HG03378 (cell line): ENCODE measurements around the gene SV2B.
A peak's percentile ranks its signal among the peaks of the same experiment; 100 is the strongest.

Experiments used
- ATAC-seq: cut with Tn5 transposase; IDR thresholded peaks from one replicate; pipeline ENCODE4 v1.9.1; 2021; ENCODE audit warnings: mild to moderate bottlenecking, moderate library complexity; ENCODE audit not compliant: unreplicated experiment

SV2B gene

GRCh38 chr15:91263632-91264531 is 163.8 kb downstream of the SV2B start:
- ATAC-seq = no peak

GRCh38 chr15:91264651-91265351 is 164.7 kb downstream of the SV2B start:
- ATAC-seq = no peak

- no peak for ATAC-seq
These were observed 165.4 kb downstream of the SV2B start for GRCh38 chr15:91265416-91265940.

GRCh38 chr15:91268510-91268909 is 168.5 kb downstream of the SV2B start:
- ATAC-seq = no peak

GRCh38 chr15:91270747-91271146 is 170.7 kb downstream of the SV2B start:
- ATAC-seq = no peak

GRCh38 chr15:91271565-91272153 is 171.6 kb downstream of the SV2B start:
- no peak for ATAC-seq

- no peak for ATAC-seq
These were observed 175.8 kb downstream of the SV2B start for GRCh38 chr15:91275844-91276243.

- ATAC-seq = no peak
These were observed 178.9 kb downstream of the SV2B start for GRCh38 chr15:91278951-91279350.

- no peak for ATAC-seq
These were observed 179.4 kb downstream of the SV2B start for GRCh38 chr15:91279486-91279885.

GRCh38 chr15:91281947-91282346 is 181.9 kb downstream of the SV2B start:
- ATAC-seq = no peak

GRCh38 chr15:91282486-91282885 is 182.4 kb downstream of the SV2B start:
- ATAC-seq = no peak

GRCh38 chr15:91283155-91283554 is 183.1 kb downstream of the SV2B start:
- no peak for ATAC-seq

- ATAC-seq = no peak
These were observed 184.9 kb downstream of the SV2B start for GRCh38 chr15:91284758-91285466.

GRCh38 chr15:91289324-91289723 is 189.3 kb downstream of the SV2B start:
- ATAC-seq = no peak

GRCh38 chr15:91290553-91290952 is 190.5 kb downstream of the SV2B start:
- no peak for ATAC-seq

GRCh38 chr15:91291673-91292072 is 191.6 kb downstream of the SV2B start:
- ATAC-seq = peak; percentile 60

GRCh38 chr15:91294344-91294743 is 194.3 kb downstream of the SV2B start:
- no peak for ATAC-seq

- ATAC-seq = no peak
These were observed 194.7 kb downstream of the SV2B start for GRCh38 chr15:91294795-91295194.

GRCh38 chr15:91298101-91298500 is 198.0 kb downstream of the SV2B start:
- no peak for ATAC-seq

- no peak for ATAC-seq
These were observed 202.8 kb downstream of the SV2B start for GRCh38 chr15:91302588-91303439.
